Stimulated activated memory B cell treated with anti-CD40 and anti-IgM and Interleukin-4, amounts not matched to agents 10 μg/mL and 1 μg/mL and 100 μg/mL, for 72 hours (primary cell): ENCODE results near the gene EFTUD2.

Experiments used
- ATAC-seq: fragments of 150-1000 bp; cut with Tn5 transposase; 2 replicates; pipeline ENCODE4 v1.10.0; 2021
- H3K27ac Mint-ChIP-seq: one replicate; pipeline ENCODE4 v1.8.0; 2022; ENCODE audit warnings: mild to moderate bottlenecking, mixed read lengths
- H3K27me3 Mint-ChIP-seq: one replicate; pipeline ENCODE4 v1.8.0; 2022; ENCODE audit warnings: mixed read lengths
- H3K36me3 Mint-ChIP-seq: one replicate; pipeline ENCODE4 v1.8.0; 2022; ENCODE audit warnings: mixed read lengths
- H3K4me1 Mint-ChIP-seq: one replicate; pipeline ENCODE4 v1.8.0; 2022; ENCODE audit warnings: mixed read lengths
- H3K4me3 Mint-ChIP-seq: one replicate; pipeline ENCODE4 v1.8.0; 2022; ENCODE audit warnings: mild to moderate bottlenecking, moderate library complexity, mixed read lengths
- H3K9me3 Mint-ChIP-seq: one replicate; pipeline ENCODE4 v1.8.0; 2022; ENCODE audit warnings: mixed read lengths

EFTUD2 gene

DNA sequence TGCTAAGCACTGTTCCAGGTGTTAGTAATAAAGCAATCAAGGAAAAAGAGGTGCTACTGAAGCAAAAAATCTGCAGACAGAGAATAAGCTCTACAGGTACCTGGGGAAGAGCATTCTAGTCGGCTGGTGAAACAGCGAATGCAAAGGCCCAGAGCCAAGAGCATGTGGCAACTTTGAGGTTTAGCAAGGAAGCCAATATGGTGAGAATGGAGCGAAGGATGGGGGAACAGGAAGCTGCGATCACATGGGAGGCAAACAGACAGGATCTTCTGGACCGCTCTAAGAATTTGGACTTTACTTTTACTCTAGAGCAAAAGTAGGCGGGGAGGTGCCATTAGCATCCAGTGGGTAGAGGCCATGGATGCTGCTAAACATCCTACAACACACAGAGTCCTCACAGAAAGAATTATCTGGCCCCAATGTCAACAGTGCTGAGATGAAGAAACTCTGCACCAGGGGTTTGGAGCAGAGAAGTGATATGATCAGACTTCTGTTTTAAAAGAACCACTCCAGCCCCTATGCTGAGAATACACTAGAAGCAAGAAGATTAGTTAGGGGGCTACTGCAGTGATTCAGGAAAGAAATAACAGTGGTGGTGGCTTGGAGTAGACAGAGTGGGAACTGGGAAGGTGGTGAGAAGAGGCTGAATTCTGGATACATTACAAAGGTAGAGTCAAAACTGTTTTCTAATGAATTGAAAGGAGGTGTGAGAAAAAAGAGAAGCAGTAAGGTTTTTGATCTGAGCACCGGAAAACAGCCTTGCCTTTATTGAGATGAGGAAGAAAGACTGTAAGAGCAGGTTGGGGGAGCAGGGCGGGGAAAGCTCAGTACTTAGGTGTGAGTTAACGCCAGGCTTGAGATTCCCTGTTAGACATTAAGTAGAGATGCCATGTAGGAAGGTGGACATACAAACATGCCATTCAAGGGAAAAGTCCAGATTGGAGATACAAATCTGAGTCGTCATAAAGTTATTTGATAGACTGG is 11.0 kb downstream of the EFTUD2 start:
- Mint-ChIP-seq H3K9me3 (no peaks in the 10 kb centered on the region), H3K4me1 (no peaks in the 10 kb centered on the region), H3K27ac (no peak overlapping the region), H3K27me3 (no peaks in the 10 kb centered on the region), H3K36me3 (peaks cover 30% of the 10 kb centered on the region), H3K4me3 (no peak overlapping the region)
- ATAC-seq: no peak

- H3K4me3 Mint-ChIP-seq: no peak overlapping the region
These were observed 12.2 kb downstream of the EFTUD2 start for GRCh38 chr17:44887016-44887415.

GRCh38 chr17:44884941-44885340 is 14.3 kb downstream of the EFTUD2 start:
- H3K27ac Mint-ChIP-seq: no peak overlapping the region
- H3K36me3 Mint-ChIP-seq: peaks cover 52% of the 10 kb centered on the region
- no peaks in the 10 kb centered on the region for H3K27me3 Mint-ChIP-seq
- no peak overlapping the region for H3K4me3 Mint-ChIP-seq
- no peak for ATAC-seq
- no peaks in the 10 kb centered on the region for H3K4me1 Mint-ChIP-seq
- no peaks in the 10 kb centered on the region for H3K9me3 Mint-ChIP-seq

More at GRCh38 chr17:44887016-44887415, 12.2 kb downstream of the EFTUD2 start:
- H3K27ac Mint-ChIP-seq: no peak overlapping the region
- H3K36me3 Mint-ChIP-seq: peaks cover 42% of the 10 kb centered on the region
- no peaks in the 10 kb centered on the region for H3K9me3 Mint-ChIP-seq
- H3K4me1 Mint-ChIP-seq: no peaks in the 10 kb centered on the region
- H3K27me3 Mint-ChIP-seq: no peaks in the 10 kb centered on the region
- ATAC-seq: no peak

DNA sequence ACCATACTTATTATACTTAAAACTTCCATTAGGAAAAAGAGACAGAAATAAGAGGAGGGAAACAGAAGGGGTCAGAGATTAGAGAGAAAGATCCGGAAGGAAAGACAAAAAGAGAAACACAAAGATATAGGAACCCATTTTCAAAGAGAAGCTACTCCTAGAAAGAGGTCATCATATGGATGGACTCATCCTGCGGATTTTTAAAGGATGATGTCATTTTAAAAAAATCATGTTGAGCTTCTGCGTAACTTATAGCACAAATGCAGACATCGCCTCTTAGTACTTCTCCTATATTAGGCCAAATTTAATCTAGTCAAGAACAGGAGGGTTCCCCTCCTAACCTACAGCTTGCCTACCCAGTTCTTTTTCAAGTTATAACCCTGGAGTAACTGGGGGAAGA is 18.1 kb downstream of the EFTUD2 start:
- Mint-ChIP-seq H3K27ac (no peak overlapping the region), H3K36me3 (peaks cover 74% of the 10 kb centered on the region), H3K4me3 (no peak overlapping the region), H3K4me1 (no peaks in the 10 kb centered on the region), H3K27me3 (no peaks in the 10 kb centered on the region), H3K9me3 (no peaks in the 10 kb centered on the region)
- no peak for ATAC-seq

DNA sequence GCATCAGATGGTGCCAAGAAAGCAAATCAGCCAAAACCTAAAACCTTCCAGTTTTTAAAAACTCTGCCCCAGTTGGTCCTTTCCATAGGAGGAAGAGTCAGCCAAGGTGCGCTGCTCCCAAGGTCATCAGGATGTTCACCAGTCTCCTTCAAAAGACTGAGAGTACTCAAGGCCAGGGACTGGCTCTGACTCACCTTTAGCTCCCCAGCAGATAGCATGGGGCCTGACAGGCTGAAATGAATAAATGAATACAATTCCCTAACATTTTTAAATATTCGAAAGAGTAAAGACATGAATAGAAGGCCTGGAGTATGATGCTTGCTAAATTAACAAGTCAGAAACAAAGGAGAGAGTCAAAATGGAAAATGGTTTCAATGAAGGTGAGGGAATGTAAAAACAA is 19.2 kb downstream of the EFTUD2 start:
- H3K4me3 Mint-ChIP-seq: no peak overlapping the region
- no peaks in the 10 kb centered on the region for H3K27me3 Mint-ChIP-seq
- H3K27ac Mint-ChIP-seq: no peak overlapping the region
- peaks cover 71% of the 10 kb centered on the region for H3K36me3 Mint-ChIP-seq
- H3K9me3 Mint-ChIP-seq: no peaks in the 10 kb centered on the region
- H3K4me1 Mint-ChIP-seq: no peaks in the 10 kb centered on the region
- no peak for ATAC-seq

DNA sequence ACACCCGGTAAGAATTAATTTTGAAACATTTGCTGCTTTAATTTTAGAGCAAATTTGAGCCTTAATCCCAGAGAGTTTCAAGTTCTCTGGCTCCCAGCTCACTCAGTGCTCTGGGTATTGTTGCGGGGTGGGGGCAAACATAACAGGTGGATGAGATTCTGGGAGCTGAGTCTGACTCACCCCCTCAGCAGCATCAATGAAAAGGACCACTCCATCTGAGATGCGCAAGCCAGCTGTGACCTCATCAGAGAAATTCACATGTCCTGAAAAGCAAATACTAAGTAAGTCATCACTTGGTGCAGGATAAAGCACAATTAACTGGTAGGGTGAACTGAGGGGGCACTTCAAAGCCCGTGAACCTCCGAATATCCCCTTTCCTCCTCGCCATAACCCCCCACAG is 19.9 kb downstream of the EFTUD2 start:
- Mint-ChIP-seq H3K27ac (no peak overlapping the region), H3K4me1 (no peaks in the 10 kb centered on the region), H3K36me3 (peaks cover 65% of the 10 kb centered on the region), H3K27me3 (no peaks in the 10 kb centered on the region), H3K9me3 (no peaks in the 10 kb centered on the region), H3K4me3 (no peak overlapping the region)
- ATAC-seq: no peak

GRCh38 chr17:44878627-44879221 is 20.5 kb downstream of the EFTUD2 start:
- no peak for ATAC-seq
- no peaks in the 10 kb centered on the region for H3K9me3 Mint-ChIP-seq
- H3K27ac Mint-ChIP-seq: no peak overlapping the region
- H3K36me3 Mint-ChIP-seq: peaks cover 63% of the 10 kb centered on the region
- H3K4me3 Mint-ChIP-seq: no peak overlapping the region
- H3K4me1 Mint-ChIP-seq: no peaks in the 10 kb centered on the region
- H3K27me3 Mint-ChIP-seq: no peaks in the 10 kb centered on the region

- no peak for ATAC-seq
- Mint-ChIP-seq H3K27ac (no peak overlapping the region), H3K36me3 (peaks cover 55% of the 10 kb centered on the region), H3K27me3 (no peaks in the 10 kb centered on the region), H3K9me3 (no peaks in the 10 kb centered on the region), H3K4me3 (no peak overlapping the region), H3K4me1 (no peaks in the 10 kb centered on the region)
These were observed 22.1 kb downstream of the EFTUD2 start for GRCh38 chr17:44877121-44877520.

DNA sequence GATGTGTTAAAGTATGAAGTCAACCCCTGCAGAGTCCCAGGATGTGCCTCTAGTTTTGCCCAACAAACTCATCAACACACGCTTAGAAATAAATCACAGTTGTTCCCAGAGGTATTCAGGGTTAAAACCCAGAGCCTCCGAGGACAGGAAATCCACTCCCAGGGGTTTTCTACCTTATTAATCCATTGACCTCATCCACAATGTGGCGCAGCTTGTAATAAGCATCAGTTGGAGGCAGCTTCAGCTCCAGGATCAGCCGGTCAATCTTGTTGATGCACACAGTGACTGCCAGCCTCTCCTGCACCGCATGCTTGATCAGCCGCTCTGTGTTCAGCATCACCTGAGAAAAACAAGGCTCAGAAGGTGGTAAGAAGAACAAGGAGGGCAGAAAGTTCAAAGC is 23.5 kb downstream of the EFTUD2 start:
- ATAC-seq: no peak
- H3K36me3 Mint-ChIP-seq: peaks cover 58% of the 10 kb centered on the region
- H3K4me3 Mint-ChIP-seq: no peak overlapping the region
- H3K27ac Mint-ChIP-seq: no peak overlapping the region
- H3K9me3 Mint-ChIP-seq: no peaks in the 10 kb centered on the region
- H3K4me1 Mint-ChIP-seq: no peaks in the 10 kb centered on the region
- no peaks in the 10 kb centered on the region for H3K27me3 Mint-ChIP-seq

- Mint-ChIP-seq H3K27ac (no peak overlapping the region), H3K36me3 (peaks cover 57% of the 10 kb centered on the region), H3K9me3 (no peaks in the 10 kb centered on the region)
These were observed 27.0 kb downstream of the EFTUD2 start for GRCh38 chr17:44872131-44872768.

GRCh38 chr17:44871556-44871955 is 27.7 kb downstream of the EFTUD2 start:
- no peaks in the 10 kb centered on the region for H3K27me3 Mint-ChIP-seq

More at GRCh38 chr17:44872131-44872768, 27.0 kb downstream of the EFTUD2 start:
- Mint-ChIP-seq H3K4me1 (no peaks in the 10 kb centered on the region), H3K4me3 (no peak overlapping the region), H3K27me3 (no peaks in the 10 kb centered on the region)
- no peak for ATAC-seq

DNA sequence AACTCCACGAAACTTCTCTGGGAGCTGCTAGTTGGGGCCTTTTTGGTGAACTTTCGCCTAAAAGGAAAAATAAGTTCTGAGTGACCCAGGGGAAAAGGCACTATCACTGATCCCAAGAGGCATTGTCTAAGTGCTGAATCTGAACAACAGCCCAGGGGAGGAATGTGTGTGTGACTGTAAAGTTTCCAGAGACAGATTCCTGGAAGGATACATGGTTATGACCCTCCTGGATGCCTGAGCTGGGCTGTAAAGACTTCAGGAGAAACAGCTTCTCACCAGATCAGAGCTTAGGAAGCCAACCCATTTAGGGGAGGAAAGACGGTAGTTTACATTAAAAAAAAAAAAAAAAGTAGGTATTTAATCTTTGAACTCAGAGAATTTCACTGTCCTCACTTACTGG is 31.4 kb downstream of the EFTUD2 start:
- Mint-ChIP-seq H3K9me3 (no peaks in the 10 kb centered on the region), H3K4me3 (no peak overlapping the region), H3K36me3 (peaks cover 64% of the 10 kb centered on the region), H3K4me1 (no peaks in the 10 kb centered on the region), H3K27me3 (no peaks in the 10 kb centered on the region), H3K27ac (no peak overlapping the region)
- ATAC-seq: no peak

More at GRCh38 chr17:44871556-44871955, 27.7 kb downstream of the EFTUD2 start:
- ATAC-seq: no peak
- Mint-ChIP-seq H3K27ac (no peak overlapping the region), H3K4me3 (no peak overlapping the region), H3K36me3 (peaks cover 52% of the 10 kb centered on the region), H3K9me3 (no peaks in the 10 kb centered on the region), H3K4me1 (no peaks in the 10 kb centered on the region)

DNA sequence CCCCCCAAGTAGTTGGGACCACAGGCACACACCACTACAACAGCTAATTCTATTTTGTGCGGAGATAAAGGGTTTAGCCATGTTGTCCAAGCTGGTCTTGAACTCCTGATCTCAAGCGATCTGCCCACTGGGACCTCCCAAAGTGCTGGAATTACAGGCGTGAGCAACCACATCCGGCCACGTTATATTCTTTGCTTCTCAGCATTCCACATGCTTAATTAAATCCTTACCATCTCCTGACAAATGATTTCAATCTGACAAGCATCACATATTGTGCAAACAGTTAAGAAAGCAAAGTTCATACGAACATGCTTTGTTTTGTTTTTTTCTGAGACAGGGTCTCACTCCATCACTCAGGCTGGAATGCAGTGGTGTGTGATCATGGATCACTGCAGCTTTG is 33.3 kb downstream of the EFTUD2 start:
- H3K27ac Mint-ChIP-seq: no peak overlapping the region
- no peaks in the 10 kb centered on the region for H3K27me3 Mint-ChIP-seq
- peaks cover 63% of the 10 kb centered on the region for H3K36me3 Mint-ChIP-seq
- no peaks in the 10 kb centered on the region for H3K4me1 Mint-ChIP-seq
- no peak for ATAC-seq
- no peaks in the 10 kb centered on the region for H3K9me3 Mint-ChIP-seq
- H3K4me3 Mint-ChIP-seq: no peak overlapping the region

DNA sequence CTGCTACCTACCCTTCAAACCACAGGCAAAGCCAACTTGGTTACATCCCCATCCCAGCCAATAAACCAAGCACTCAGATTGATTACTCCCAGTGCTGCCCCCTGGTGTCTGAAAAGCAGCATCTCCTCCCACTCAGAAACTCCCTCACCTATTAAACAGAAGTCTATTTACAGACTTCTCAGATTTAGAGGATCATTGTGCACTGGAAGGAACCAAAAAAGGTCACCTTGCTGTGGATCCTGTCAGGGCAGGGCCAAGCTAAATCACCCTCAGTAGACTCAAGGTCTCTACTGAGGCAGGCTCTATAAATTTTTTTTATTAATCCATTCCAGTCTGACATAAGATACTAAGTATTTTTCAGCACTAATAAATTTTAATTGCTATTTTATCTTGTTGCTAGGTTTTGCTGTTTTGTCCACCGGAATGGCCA is 34.0 kb downstream of the EFTUD2 start:
- no peaks in the 10 kb centered on the region for H3K9me3 Mint-ChIP-seq
- peaks cover 63% of the 10 kb centered on the region for H3K36me3 Mint-ChIP-seq

GRCh38 chr17:44864831-44865230 is 34.4 kb downstream of the EFTUD2 start:
- ATAC-seq: no peak
- peaks cover 66% of the 10 kb centered on the region for H3K36me3 Mint-ChIP-seq

More for the DNA sequence above, 34.0 kb downstream of the EFTUD2 start:
- no peaks in the 10 kb centered on the region for H3K4me1 Mint-ChIP-seq
- peak; percentile 63 for ATAC-seq
- H3K27ac Mint-ChIP-seq: no peak overlapping the region
- no peak overlapping the region for H3K4me3 Mint-ChIP-seq
- no peaks in the 10 kb centered on the region for H3K27me3 Mint-ChIP-seq

More at GRCh38 chr17:44864831-44865230, 34.4 kb downstream of the EFTUD2 start:
- no peaks in the 10 kb centered on the region for H3K4me1 Mint-ChIP-seq
- H3K4me3 Mint-ChIP-seq: no peak overlapping the region
- no peaks in the 10 kb centered on the region for H3K27me3 Mint-ChIP-seq
- H3K27ac Mint-ChIP-seq: no peak overlapping the region
- H3K9me3 Mint-ChIP-seq: no peaks in the 10 kb centered on the region
